Pancreas (tissue), 10 donors: Measurements from ENCODE around the gene DPP3. TPM values are rescaled to one million over a fixed set of nuclear protein-coding genes. Genes with fewer than 3 reads are reported as not detected.
A peak's percentile ranks its signal among the peaks of the same experiment; 100 is the strongest.

ENCODE experiments used
- ATAC-seq, 4 donors: fragments of 200-7000 bp; cut with Tn5 transposase; one replicate each; pipeline versions ENCODE4 v1.8.0 to v1.9.1; 2020; ENCODE audit warnings: mild to moderate bottlenecking in 4 of 4, moderate library complexity in 4 of 4
- DNase-seq, 6 donors: peaks; one replicate each; pipeline ENCODE4 v3.0.0-alpha.2; 2020
- FAIRE-seq: peaks from 2 replicates; lab custom pipeline; 2012; peaks lifted over from hg19 to GRCh38; lab: Jason Lieb, UNC
- H3K27ac ChIP-seq, 4 donors: fragments of 200-600 bp; sonication (generic); 1 replicate in 3 of 4; 2 replicates in 1 of 4; pipeline versions ENCODE4 v1.5.0 to v1.8.0; 2020
- H3K27me3 ChIP-seq, 4 donors: fragments of 200-600 bp; one replicate each; pipeline ENCODE4 v1.8.0; 2021
- H3K36me3 ChIP-seq, 3 donors: fragments of 200-600 bp; sonication (generic) in 1 of 3; one replicate each; pipeline versions ENCODE4 v1.5.0 to v1.8.0; 2020 to 2021
- H3K4me1 ChIP-seq, 3 donors: fragments of 200-600 bp; one replicate each; pipeline ENCODE4 v1.8.0; 2021
- H3K4me3 ChIP-seq, 4 donors: fragments of 200-600 bp; sonication (generic) in 2 of 4; one replicate each; pipeline versions ENCODE4 v1.5.0 to v1.8.0; 2020 to 2021
- H3K9me3 ChIP-seq, 4 donors: fragments of 200-600 bp; one replicate each; pipeline ENCODE4 v1.8.0; 2021
- WGBS, 2 donors: extraction: QIAGEN DNeasy Blood & Tissue Kit; methylation state at CpG; one replicate each; pipeline ENCODE4 v1.1.7; 2013; 5-methylcytosine and 5-hydroxymethylcytosine counted together
- intact Hi-C, 3 donors: fragments of 100-400 bp; cut with DNase I; formaldehyde crosslinking; loops; one replicate each; pipeline versions ENCODE4 v1.11.1 to v1.14.2; 2022
- polyA plus RNA-seq, 2 donors: library from polyadenylated mRNA; stranded (reverse); fragments of 200-250 nt; gene quantifications; one replicate each; pipeline ENCODE4 v1.2.3, GENCODE V29; 2013
- total RNA-seq, 6 donors: library from RNA; stranded (reverse); fragmentation: NEBNext Ultra II Directional in 4 of 6; extraction: Animal tissue kit (Norgen Biotek cat#: 25700) in 4 of 6; gene quantifications; one replicate each; pipeline versions ENCODE4 v1.2.1 to v1.2.4, GENCODE V29; 2021 to 2023
- TF ChIP-seq, protein P1 (sequence below), 4 donors: fragments of 200-600 bp; sonication (generic) in 3 of 4; IDR thresholded peaks; one replicate each; pipeline versions ENCODE4 v1.5.0 to v1.8.0; 2021; ENCODE audit warnings: antibody characterized with exemption in 4 of 4
- donor health status: healthy with polysubstance abuse.
- donor health status: DM: no; HTN: no; CAD: no; lungs with moderate emphysema.
- donor health status: DM: no; HTN: no; CAD: no.
- donor health status: control.
- donor health status: control.
- donor health status: Bipolar disorder and iron deficiency.
- donor health status: DM: yes; HTN: yes; CAD: no.
- donor health status: DM: no; HTN: no; CAD: no.
- donor health status: DM: no; HTN: no; CAD: no.
- donor health status: DM: yes; HTN: yes; CAD: no.

The DPP3 gene
- total and polyA plus RNA-seq, 8 donors, result 8.5 to 27.0 (median 20.7) TPM

DNA sequence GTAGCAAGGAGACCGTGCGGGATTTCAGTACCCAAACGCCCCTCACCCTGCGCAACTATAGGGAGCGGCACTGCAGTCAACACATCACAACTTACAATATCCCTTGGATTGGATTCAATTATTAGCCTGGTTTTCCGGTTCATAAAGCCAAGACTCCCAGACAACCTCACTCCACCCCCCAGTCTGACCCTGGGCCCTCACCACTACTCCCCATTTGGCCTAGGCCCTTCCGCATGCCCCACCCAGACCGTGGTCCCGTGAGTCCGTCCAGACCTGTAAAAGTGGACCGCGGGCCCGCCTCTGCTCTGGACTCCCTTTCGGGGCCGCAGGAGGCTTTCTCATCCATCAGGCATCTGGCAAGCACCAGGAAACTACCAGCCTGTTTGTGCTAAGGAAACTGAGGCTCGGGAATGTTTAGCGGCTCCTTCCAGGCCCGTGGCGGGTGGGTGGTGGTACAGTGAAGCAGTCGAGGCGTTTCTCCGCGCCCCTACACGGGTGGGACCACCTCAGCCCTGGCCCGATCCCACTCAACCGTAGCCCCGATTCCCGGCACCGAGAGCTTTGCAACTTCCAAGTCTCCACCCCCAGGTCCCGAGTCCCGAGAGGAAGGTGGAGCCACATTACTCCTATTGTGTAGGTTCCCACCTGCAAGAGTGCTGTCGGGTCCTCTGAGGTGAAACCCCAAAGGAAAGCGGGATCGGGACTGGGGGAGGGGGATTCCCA, 679 bp upstream of the DPP3 start:
- WGBS, 2 donors, result 0 to 1% methylated on average over 34 of the region's 34 CpGs
- ATAC-seq (peak; percentile 50 to 64 (median 61)), FAIRE-seq (no peak), DNase-seq (peak in 5 of 6 donors; percentile 41 to 69 (median 55))
- Histone ChIP-seq H3K36me3 (peaks cover 0 to 4% (median 0%) of the 10 kb centered on the region in 3 donors), H3K27ac (peak overlapping the region; percentile 85 to 91 (median 90)), H3K4me1 (peaks cover 0 to 10% (median 0%) of the 10 kb centered on the region in 3 donors), H3K27me3 (no peaks in the 10 kb centered on the region), H3K9me3 (no peaks in the 10 kb centered on the region), H3K4me3 (peak overlapping the region; percentile 47 to 70 (median 58))
- TF ChIP-seq, protein P1, sequence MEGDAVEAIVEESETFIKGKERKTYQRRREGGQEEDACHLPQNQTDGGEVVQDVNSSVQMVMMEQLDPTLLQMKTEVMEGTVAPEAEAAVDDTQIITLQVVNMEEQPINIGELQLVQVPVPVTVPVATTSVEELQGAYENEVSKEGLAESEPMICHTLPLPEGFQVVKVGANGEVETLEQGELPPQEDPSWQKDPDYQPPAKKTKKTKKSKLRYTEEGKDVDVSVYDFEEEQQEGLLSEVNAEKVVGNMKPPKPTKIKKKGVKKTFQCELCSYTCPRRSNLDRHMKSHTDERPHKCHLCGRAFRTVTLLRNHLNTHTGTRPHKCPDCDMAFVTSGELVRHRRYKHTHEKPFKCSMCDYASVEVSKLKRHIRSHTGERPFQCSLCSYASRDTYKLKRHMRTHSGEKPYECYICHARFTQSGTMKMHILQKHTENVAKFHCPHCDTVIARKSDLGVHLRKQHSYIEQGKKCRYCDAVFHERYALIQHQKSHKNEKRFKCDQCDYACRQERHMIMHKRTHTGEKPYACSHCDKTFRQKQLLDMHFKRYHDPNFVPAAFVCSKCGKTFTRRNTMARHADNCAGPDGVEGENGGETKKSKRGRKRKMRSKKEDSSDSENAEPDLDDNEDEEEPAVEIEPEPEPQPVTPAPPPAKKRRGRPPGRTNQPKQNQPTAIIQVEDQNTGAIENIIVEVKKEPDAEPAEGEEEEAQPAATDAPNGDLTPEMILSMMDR (IDR thresholded peaks at IDR 0.05), result no peak
- intact Hi-C loops, result no loop called here

DNA sequence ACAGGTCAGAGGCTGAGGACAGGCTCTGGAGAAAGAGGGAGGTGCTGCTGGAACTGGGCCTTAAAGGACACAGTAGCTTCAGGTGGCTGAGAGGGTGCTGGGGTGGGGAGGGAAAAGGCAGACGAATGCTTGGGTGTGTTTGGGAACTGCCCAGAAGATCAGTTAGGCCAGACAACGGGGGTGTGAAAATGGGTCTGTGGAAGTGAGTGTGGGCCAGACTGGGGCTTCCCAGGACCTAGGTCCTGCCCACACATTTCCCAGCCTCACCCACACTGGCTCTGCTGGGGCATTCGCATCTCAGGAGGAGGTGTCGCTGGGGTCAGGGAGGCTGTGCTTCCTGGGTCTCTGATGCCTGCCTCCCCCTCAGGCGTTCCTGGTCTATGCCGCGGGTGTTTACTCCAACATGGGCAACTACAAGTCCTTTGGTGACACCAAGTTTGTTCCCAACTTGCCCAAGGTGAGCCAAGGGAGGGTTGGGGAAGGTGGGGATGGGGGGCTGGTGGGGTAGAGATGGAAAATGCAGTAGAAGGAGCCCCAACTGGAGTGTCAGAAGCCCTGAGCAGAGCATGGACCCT, 4.7 kb downstream of the DPP3 start:
- Histone ChIP-seq H3K9me3 (no peaks in the 10 kb centered on the region), H3K4me1 (peaks cover 0 to 5% (median 0%) of the 10 kb centered on the region in 3 donors), H3K4me3 (no peak overlapping the region), H3K27me3 (no peaks in the 10 kb centered on the region), H3K36me3 (peaks cover 0 to 4% (median 0%) of the 10 kb centered on the region in 3 donors), H3K27ac (no peak overlapping the region)
- FAIRE-seq (no peak), ATAC-seq (no peak), DNase-seq (no peak)
- intact Hi-C loops, result no loop called here
- WGBS, 2 donors, result 81 to 89% methylated on average over 7 of the region's 7 CpGs
- TF ChIP-seq, protein P1 (IDR thresholded peaks at IDR 0.05), result no peak

DNA sequence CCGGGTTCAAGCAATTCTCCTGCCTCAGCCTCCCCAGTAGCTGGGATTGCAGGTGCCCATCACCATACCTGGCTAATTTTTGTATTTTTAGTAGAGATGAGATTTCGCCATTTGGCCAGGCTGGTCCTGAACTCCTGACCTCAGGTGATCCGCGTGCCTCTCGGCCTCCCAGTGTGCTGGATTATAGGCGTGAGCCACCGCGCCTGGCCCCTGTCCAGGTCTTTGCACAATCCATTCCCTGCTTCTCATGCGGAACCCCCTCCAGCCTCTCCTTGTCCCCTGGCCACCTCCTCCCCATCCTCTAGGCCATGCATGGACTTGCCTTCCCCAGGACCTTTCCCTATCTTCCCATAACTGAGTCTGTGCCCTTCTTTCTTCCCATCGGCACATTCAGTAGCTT, 8.7 kb downstream of the DPP3 start:
- H3K4me1 ChIP-seq, result no peaks in the 10 kb centered on the region
- H3K27me3 ChIP-seq, result no peaks in the 10 kb centered on the region
- no peak for DNase-seq
- no peak for FAIRE-seq
- TF ChIP-seq, protein P1 (IDR thresholded peaks at IDR 0.05), result no peak
- 93 to 94% methylated on average over 6 to 10 of the region's 10 CpGs for WGBS, 2 donors
- H3K9me3 ChIP-seq, result no peaks in the 10 kb centered on the region
- ATAC-seq, result no peak
- H3K4me3 ChIP-seq, result no peak overlapping the region
- intact Hi-C loops, result no loop called here
- peaks cover 0 to 9% (median 0%) of the 10 kb centered on the region in 3 donors for H3K36me3 ChIP-seq
- H3K27ac ChIP-seq, result no peak overlapping the region

DNA sequence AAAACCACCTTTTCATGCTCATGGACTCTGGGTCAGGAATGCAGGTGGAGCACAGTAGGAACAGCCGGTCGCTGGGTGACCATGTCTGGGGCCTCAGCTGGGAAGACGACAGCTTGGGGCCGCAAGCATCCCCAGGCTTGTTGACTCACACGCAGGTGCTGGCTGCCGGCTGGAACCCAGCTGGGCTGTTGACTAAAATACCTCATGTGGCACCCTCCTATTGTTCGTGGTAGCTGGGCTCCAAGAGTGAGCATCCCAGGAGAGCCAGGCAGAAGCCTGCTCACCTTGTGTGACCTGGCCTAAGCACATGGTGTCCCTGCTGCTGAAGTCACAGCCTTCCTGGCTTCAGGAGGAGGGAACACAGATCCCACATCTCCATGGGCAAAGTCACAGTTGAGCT, 9.4 kb downstream of the DPP3 start:
- FAIRE-seq (no peak), ATAC-seq (no peak), DNase-seq (no peak)
- H3K4me1 ChIP-seq, result no peaks in the 10 kb centered on the region
- H3K27me3 ChIP-seq, result no peaks in the 10 kb centered on the region
- TF ChIP-seq, protein P1 (IDR thresholded peaks at IDR 0.05), result no peak
- WGBS, 2 donors, result 87 to 95% methylated on average over 6 to 7 of the region's 7 CpGs
- no peaks in the 10 kb centered on the region for H3K9me3 ChIP-seq
- no peak overlapping the region for H3K27ac ChIP-seq
- intact Hi-C loops, result no loop called here
- H3K4me3 ChIP-seq, result no peak overlapping the region
- peaks cover 0 to 9% (median 0%) of the 10 kb centered on the region in 3 donors for H3K36me3 ChIP-seq
